NCI-H446 (cell line): Measurements from ENCODE around the gene DPP8.
A peak's percentile ranks its signal among the peaks of the same experiment; 100 is the strongest.

Source experiments
- DNase-seq, 2 experiments: peaks; one replicate each; lab custom pipeline; 2025; lab: John Stamatoyannopoulos, UW

DPP8 gene

DNA sequence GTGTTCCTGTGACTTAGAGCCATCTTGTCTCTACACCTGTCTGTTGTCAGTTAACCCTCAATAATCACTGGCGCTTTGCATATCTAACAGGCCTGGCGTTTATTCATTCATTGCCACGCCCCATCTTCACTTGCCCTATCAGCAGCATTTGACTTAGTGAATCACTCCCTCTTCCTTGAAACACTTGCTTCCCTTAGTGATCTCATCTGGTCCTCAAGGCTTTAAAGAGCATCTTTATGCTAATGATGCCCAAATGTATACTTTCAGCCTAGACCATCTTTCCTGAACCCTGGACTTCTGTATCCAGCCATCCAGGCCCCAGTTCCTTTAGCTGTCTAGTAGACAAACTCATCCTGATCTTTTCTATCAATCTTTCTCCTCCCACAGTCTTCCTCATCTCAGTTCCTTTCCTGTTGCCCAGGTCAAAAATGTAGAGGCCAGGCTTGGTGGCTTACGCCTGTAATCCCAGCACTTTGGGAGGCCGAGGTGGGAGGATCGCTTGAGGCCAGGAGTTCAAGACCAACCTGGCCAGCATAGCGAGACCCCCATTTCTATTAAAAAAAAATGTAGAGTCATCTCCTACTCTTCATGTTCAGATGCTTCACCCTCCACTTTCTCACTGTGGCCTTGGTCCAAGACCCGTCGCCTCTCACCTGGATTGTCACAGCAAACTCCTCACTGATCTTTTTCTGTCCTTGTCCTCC, 93.4 kb downstream of the DPP8 start:
- DNase-seq, result no peak

DNA sequence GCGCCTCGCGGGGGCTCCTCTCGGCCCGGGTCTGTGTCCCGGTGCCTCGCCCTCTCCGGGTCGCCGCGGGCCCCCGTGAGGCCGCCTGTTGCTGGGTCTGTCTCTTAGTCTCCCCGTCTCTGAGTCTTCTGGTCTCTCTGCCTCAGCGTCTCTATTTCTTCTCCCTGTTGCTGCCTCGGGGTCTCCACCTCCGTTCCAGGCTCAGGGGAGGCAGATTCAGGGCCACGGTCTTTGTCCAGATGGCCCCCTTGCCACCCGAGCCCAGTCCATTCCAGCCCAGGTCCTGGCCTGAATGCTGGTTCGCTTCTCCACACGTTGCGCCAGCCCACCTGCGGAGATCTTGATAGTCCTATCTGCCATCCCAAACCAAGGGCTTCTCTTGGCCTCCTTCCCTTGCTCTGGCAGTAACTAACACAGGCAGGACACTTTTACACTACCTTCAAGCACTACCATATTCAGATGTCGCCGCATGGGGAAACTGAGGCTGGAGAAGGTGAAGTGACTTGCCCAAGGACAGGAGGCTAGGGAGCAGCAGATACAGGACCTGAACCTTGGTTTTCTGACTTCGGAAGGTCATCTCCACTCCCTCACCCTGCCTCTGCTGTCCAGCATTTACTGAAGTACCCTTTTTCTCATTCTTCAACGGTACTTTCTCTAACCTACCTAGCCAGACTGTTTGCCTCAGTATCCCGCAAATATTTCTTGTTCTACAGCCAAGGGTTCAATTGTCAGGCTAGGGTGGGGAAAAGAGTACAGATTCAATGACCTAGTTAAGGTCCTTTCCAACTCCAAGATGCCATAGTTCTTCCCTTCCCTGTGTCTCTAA, 94.1 kb downstream of the DPP8 start:
- no peak for DNase-seq

DNA sequence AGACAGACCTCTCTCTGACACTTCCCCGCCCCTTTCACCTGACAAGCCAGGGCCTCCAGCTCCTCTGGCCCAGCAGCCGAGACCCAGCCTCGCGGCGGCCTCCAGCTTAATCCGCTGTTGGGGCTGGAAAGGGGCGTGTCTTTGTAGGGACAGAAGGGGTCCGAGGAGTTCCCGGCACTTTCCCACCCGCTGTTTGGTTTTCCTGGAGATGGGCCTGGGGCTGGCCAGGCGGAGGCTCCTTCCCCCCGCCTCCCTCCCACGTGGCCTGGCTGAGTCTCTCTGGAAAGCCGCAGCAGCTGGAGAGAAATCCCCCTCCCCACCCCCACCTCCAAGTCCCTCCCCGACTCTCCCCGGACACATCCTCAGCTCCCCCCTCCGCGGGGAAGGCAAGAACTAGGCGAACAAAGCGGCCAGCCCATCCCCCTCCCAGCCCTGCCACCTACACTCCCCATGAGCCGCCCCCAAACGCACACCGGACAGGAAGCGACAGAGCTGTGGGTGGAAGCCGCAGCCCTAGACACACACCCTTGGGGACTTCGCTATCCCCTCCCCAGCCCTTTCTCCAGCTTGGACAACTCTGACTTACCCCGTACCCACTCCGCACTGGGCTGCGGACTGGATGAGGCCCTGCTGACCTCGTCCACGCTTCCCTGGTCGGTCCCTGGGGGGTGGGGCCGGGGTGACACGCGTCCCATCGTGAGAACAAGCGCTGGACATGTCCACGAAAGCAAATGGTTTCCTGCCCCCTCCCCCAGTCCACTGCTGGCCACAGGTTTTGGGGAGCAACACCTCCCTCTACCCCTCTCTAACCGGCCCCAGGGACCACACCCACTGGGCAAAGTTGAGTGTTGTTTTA, 95.9 kb downstream of the DPP8 start:
- DNase-seq, result no peak

DNA sequence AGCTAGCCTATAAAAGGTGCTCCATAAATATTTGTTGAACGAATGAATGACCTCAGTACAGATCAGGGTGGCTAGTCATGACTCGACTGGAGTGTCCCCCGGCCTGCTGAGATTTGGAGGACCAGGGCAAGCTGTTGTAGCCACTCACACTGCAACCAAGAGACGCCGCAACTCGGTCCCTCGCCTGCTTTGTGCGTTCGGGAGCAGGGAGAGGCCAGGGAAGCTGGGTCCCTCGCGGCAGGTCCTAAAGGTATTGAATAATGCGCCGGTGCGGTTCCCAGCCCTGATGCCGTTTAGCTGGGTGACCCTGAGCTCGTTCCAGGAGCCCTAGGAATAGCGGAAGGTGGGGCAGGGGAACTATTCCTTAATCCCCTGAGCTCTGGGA, 96.5 kb downstream of the DPP8 start:
- DNase-seq, result no peak

DNA sequence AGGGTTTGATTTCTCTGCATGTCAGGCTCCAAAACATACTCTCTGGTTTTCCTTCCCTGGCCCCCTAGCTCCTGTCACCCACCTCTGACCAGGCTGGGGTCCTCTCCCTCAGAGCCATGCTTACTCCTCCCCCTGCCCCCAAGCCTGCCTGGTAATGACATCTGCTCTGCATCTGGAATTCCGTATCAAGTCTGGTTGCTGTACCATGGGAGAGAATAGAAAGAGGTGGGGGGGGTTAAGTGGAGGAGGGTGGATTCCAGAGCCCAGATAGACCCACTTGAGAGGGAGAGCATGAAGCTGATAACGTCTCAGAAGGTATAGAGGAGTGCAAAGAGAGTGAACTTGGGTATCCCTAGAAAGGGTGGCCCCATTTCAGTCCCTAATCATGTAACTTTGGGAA, 98.9 kb downstream of the DPP8 start:
- no peak for DNase-seq

DNA sequence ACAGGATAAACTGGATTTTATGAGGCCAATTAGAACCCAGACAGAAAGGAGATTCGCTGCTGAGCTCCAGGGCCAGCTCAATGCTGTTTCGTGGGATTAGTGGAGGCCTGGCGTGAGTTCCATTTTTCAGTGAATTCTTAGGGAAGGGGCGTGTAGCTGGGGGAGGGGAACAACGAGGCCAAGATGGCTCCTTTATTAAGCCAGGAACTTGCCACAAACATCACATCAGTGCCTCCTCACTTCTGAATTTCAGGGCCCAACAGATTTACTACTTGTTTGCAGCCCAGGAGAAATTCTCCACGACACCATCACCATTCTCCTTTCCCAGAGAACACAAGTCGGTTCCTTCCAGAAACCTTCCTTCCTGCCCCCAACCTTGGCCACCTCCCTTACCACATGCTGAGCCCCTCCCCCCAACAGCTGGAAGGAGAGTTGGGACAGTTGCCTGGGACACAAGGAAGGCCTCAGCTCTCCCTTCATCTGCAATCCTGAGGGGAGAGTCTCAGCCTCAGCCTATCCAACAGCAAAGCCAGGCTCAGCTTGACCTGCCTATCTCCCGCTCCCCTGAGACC, 100.6 kb downstream of the DPP8 start:
- DNase-seq, result peak in 1 of 2 experiments; percentile 51

DNA sequence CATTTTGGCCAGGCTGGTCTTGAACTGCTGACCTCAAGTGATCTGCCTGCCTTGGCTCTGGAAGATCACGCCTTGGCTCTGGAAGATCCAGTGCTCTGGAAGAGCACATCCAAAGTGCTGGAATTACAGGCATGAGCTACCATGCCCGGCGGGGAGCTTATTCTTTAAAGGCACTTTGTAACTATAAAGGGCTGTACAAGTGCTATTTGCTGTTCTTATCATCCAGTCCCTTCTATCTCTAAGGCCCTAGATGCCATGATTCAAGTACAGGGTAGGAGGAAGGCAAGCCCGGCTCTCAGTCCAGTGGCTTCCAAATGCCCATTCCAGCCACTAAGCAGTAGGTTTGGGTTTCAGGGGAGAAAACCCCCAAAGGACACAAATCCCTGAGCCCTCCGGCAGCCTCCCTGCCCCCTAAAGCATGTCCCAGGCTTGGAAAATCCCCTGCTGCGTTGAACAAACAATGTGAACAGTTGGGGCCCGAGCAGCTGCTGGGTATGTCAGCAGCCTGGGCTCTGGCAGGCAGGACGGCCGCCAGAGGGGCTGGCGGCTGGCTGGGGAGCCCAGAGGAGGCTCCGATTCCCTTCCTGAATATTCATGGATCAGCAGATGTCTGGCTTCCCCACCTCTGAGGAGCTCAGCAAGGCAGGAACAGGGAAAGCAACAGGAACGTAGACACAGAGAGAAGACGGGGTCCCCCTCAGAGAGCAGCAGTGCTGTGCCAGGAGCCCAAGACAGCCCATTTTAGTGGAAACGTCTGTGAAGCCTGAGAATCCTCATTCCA, 102.5 kb downstream of the DPP8 start:
- peak; percentile 69 to 92 for DNase-seq

DNA sequence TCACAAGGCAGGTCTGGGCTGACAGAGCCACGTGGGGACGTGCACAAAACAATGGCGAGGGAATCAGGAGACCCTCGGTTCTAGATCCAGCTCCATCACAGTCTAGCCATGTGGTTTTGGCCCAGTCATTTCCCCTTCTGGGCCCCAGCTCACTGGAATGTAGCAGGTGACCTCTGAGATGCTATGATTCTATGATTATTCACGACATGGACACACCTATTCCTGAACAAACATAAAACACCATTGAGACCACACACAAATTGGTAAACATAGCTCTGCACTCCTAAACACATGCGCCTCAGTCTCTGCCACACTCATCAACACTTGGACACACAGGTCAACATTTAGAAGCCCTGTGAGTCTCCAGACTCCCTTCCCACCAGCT, 103.7 kb downstream of the DPP8 start:
- no peak for DNase-seq

DNA sequence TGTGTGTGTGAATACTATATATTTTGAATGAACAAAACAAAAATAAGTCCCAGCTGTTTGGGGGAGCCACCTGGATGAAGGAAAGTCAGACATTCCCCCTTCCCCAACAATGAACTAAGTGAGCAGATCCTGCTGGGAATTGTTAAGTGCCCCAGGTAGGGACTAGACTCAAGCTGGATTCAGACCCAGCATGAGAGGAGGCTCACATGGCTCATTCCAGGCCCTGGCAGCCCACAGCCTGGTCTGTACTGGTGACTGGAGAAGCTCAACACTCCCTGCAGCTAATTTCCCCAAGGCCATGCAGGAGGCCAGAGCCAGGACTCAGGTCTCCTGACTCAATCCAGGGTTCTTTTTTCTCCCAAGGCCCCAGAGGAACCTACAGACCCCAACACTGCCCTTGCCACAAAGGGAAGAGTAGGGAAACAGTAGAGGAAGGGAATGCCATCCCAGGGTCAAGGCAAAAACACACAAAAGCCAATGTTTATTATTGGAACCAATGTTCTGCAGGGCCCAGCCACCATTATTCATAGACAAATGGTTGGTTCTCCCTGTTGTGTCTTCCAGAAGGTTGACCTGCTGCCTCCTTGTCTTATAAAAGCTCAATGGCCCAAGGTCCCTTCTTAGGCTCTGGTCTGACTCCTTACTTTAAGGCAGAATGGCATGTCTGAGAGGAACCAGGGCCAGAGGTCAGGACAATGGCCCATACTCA, 104.3 kb downstream of the DPP8 start:
- DNase-seq, result no peak

DNA sequence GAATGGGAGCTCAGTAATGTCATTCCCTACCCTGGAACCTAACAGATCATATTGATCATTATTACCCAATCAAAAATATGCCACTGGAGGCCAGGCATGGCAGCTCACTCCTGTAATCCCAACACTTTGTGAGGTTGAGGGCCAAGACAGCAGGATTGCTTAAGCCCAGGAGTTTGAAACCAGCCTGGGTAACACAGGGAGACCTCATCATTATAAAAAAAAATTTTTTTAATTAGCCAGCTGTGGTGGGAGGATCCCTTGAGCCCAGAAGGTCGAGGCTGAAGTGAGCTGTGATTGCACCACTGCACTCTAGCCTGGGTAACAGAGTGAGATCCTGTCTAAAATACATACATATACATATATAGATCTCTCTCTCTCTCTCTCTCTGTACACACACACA, 104.9 kb downstream of the DPP8 start:
- no peak for DNase-seq

DNA sequence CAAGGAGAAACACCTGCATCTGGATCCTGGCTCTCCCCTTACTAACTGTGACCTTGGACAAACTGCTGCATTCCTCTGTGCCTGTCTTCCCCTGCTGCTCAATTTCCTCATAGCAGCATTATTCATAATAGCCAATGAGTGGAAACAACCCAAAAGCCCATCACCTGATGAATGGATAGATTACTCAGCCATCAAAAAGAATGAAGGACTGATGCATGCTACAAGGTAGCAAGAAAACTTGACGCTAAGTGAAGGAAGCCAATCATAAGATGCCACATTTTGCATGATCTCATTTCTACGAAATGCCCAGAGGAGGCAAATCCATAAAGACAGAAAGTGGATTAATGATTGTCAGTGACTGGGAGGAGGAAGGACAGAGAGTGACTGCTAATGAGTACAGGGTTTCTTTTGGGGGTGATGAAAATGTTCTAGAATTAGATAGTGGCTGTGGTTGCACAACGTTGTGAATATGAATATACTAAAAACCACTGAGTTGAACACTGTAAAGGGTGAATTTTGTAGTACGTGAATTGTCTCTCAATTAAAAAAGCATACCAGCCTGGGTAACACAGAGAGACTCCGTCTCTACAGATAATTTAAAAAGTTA, 105.9 kb downstream of the DPP8 start:
- no peak for DNase-seq

DNA sequence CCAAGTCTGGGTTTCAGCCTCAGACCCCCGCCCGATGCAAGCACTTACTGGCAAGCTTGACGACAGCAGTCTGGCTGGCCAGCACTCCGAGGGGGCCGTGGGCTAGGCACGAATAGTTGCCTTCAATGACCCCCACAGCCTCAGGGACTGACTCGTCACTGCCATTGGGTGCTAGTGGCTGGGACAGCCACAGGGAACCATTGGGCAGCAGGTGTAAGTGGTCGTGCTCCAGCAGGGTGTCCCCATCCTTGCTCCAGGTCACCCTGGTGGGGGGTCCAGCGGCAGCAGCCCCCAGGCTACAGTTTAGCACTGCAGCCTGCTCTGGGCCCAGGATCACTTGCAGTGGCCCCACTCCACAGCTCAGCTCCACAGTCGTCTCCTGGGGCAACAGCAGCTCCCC, 106.5 kb downstream of the DPP8 start:
- no peak for DNase-seq

DNA sequence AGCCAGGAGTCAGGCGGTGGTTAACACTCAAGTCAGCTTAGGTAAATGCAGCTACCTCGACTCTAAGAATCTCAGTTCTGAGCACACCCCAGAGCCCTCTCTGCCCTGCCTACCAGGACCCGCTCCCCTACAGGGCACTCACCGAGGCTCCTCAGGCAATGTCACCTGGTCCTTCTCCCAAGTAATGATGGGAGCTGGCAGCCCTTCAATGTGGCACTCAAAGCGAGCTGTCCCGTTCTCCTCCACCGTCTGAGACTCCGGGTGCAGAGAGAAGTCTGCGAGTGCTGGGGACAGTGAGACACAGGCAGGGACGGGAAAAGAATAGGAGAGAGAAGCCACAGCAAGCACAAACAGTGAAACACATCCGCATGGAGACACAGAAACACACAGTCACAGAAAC, 107.5 kb downstream of the DPP8 start:
- DNase-seq, result no peak

DNA sequence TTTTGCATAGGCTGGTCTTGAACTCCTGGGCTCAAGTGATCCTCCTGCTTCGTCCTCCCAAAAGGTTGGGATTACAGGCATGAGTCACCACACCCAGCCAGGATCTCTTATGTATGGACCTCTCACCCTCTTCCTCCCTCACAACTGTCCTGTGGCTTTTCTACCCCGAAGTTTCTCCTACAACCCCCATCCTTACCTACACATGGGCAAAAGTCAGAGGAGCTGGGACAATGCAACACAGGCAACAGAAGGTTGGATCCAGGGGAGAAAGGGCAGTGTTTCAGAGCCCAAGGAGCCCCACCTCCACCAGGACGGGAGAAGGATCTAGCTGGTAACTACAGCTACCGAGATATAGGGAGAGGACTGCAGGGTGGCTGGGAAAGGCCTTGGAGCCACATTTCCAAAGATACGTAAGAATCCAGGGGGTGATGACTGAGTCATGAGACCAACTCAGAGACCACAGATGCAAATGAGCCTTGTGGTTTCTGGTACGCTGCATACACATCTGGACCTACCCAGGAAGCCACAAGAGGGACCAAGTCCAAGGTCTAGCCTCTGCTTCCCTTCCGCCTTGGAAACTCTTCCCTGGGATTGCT, 108.4 kb downstream of the DPP8 start:
- DNase-seq, result no peak

DNA sequence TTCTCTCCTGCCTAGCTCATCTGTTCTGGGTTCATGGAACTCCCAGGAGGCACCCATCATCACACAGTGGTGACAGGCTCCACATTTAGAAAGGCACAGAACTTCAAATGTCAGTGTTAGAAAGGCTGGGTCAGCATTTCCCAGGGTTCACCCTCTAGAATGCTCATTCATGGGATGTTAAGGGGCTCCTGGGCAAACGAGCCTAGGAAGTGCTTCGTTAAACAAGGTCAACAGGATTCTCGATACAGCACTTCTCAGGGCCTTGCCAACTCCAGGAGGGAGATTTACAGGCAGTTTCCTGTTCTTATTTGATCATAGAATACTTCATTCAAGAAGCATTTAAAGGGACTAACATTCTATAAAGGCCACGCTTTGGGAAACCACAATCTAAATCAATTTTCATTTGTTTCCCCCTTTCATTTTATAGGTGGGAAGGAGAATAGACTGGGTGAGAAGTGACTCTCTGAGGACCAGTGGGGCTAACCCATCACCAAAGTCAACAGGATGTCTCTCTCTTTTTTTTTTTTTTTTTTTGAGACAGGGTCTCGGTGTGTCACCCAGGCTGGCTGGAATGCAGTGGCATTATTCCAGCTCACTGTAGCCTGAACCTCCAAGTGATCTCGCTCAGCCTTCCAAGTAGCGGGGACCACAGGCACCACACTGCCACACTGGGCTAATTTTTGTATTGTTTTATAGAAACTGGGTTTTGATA, 109.0 kb downstream of the DPP8 start:
- DNase-seq, result no peak

DNA sequence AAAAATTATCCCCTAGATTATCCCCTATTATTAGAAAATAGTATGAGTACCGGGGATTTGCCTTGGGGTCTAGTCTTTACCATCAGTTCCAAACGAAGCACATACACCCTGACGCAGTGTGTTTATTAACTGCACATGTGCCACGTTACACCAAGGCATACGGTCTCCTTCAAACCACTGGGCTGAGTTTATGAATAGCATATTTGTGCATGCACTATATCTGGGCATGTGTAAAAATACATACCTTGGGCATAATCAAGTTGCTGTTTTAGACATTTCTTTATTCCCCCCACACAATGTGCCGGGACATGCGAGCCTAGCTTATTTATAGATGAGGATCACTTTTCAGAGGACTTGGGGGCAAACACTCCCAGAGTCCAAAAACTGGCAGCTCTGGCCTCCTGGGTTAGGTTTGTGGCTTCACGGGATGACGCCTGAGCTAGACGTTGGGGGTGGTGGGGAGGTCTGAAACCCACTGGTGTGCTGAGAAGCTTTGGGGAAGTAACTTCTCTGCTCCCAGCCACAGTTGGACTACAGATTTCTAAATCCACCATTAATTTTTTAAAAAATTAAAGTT, 111.0 kb downstream of the DPP8 start:
- no peak for DNase-seq

DNA sequence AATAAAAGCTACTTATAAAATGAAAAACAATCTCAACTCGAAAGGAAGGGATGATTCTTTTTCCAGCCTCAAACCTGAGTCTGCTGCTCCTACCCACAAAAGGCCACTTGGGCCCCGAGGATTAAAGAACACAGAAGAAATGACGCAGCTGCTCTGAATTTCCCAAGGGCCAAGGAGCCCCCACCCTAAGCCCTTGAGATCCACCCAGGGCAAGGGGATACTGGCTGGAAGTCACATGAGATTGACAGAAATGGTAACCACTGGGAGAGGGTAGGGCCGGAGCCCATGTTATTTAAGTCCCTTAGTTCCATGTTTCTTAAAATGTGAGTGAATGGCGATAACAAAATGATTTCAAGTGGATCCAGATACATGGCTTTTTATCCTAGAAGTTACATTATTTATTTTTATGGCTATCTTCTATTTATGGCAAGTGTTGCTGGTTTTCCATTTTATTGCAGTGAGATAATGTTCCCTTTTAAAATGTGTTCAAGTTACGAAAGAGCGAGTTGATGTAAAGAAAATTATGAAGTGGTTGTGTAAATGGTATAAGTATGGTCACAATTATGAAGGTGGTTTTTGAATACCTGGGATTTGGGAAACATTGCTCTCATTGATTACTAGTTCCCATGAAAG, 111.6 kb downstream of the DPP8 start:
- DNase-seq, result no peak

DNA sequence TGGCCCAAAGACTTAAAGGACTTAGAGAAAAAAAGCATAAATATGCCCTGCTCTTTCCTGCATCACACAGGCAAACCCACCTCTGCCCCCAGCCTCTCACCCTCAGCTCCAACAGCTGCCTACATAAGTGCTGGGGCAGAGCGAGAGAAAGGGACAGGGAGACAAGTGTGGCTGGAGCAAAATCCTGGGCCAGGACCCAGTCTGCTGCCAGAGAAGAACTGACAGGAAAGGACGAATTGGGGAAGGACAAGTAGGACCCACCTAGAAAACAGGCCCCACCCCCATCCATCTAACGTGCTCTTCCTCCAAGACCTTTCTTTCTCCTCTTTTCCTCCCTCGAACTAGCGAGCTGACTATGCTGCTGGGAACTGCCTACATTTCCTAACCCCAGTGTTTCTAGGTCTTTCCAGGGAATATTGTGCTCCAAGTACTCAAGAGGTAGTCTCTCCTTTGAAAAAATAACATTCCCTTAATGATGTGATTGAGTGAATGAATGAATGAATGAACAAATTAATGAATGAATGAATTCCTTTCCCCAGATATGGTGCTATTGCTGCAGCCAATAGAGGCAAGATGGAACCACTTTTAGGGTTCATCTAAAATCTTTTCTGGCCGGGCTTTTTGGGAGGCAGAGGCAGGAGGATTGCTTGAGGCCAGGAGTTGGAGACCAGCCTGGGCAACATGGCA, 113.2 kb downstream of the DPP8 start:
- no peak for DNase-seq
